ENCODE data around the gene HINT3.

- TF ChIP-seq CTCF (IDR thresholded peaks at IDR 0.05) = no peak
- no peak for TF ChIP-seq POLR2A (IDR thresholded peaks at IDR 0.05)
Measured at GRCh38 chr6:125954735-125955339, 1.7 kb upstream of the HINT3 start.
